ENCODE results near the gene NABP2.
"Not testable (repeated sequence)": the region's sequence is repeated elsewhere in the genome, so short reads cannot be mapped to it uniquely, and the experiment has no call there.

Gene NABP2

DNA sequence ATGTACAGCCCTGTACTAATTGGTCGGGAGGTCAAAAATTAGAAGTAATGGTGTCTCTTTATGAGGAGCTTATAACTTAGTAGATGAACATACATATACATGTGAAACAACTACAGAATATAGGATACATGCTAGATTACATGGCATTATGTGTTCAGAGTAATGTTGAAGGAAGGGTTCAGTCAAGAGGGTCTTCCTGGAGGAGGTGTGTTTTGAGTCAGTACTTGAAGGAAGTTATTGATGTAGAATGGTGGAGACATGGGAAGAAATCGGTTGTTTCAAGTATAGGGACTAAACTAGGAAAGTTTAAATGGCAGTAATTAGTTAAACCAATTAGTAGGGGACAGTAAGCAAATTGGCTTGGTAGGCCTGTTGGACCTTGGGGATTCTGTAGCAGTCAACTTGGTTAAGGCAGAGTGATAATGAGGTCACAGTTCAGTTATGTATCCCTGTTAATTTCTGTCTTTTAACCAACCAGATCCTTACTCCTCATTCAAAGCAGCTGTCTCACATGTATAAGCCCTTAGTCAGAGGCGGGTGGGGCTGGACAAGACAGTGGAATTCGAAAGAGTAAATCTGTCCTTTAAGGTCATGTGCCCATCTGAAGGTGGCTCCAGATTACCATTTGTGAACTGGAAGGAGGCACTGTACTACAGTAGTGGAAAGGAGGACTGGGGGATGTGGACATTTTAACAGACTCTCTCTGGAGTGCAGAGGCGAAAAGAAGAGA lies 37.5 kb downstream of the NABP2 start:
- Histone ChIP-seq H3K4ac (ENCODE audit: low read depth, low read length) (no peak overlapping the region), H2BK5ac (ENCODE audit: low read length) (no peak overlapping the region), H3K27ac (ENCODE audit: low read depth, low read length) (no peak overlapping the region)

DNA sequence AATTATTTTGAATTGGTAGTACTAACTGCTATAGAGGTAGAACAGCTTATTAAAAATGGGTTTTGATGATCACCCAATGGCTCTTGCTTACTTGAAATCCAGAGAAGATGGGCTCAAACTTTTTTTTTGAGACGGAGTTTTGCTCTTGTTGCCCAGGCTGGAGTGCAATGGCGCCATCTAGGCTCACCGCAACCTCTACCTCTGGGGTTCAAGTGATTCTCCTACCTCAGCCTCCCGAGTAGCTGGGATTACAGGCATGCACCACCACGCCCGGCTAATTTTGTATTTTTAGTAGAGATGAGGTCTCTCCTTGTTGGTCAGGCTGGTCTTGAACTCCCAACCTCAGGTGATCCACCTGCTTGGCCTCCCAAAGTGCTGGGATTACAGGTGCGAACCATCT lies 38.8 kb downstream of the NABP2 start:
- not testable (repeated sequence) for H3K56ac ChIP-seq (ENCODE audit: low read length); H2BK15ac ChIP-seq (replicated peaks; ENCODE audit: low read depth); H4K8ac ChIP-seq (ENCODE audit: low read depth, low read length); H3K27ac ChIP-seq (ENCODE audit: low read depth, low read length); H2AK5ac ChIP-seq (ENCODE audit: low read length); H3K4me2 ChIP-seq (ENCODE audit: low read length); H3K36me3 ChIP-seq (ENCODE audit: control insufficient read depth, insufficient read depth, low read length); H2BK120ac ChIP-seq (ENCODE audit: low read depth, low read length); H3K79me1 ChIP-seq (ENCODE audit: low read length); H3K27me3 ChIP-seq (ENCODE audit: insufficient read depth, low read length, poor library complexity); H3K4me3 ChIP-seq (ENCODE audit: low read length); H3K4ac ChIP-seq (ENCODE audit: low read depth, low read length); DNase-seq; H3K4me1 ChIP-seq (ENCODE audit: control insufficient read depth, low read depth, low read length); H3K79me2 ChIP-seq (ENCODE audit: control insufficient read depth, insufficient read depth, low read length); H3K23ac ChIP-seq (ENCODE audit: low read length); H3K18ac ChIP-seq (ENCODE audit: low read length); H4K5ac ChIP-seq (ENCODE audit: low read length); H2BK5ac ChIP-seq (ENCODE audit: low read length); H3K9ac ChIP-seq (ENCODE audit: low read length)
- WGBS (ENCODE audit: extremely low coverage, insufficient coverage, low lambda C conversion rate), result no CpG with 5 or more reads among the region's 7 CpGs

More for the DNA sequence above, 37.5 kb downstream of the NABP2 start:
- peak; percentile 62 for DNase-seq
- H2BK15ac ChIP-seq (replicated peaks; ENCODE audit: low read depth), result no peak overlapping the region
- H3K23ac ChIP-seq (ENCODE audit: low read length), result no peak overlapping the region
- H3K36me3 ChIP-seq (ENCODE audit: control insufficient read depth, insufficient read depth, low read length), result no peaks in the 10 kb centered on the region
- no peak overlapping the region for H3K9ac ChIP-seq (ENCODE audit: low read length)
- no peak overlapping the region for H3K18ac ChIP-seq (ENCODE audit: low read length)
- no peak overlapping the region for H2BK120ac ChIP-seq (ENCODE audit: low read depth, low read length)
- 100% methylated on average over 1 of the region's 5 CpGs for WGBS (ENCODE audit: extremely low coverage, insufficient coverage, low lambda C conversion rate)
- no peak overlapping the region for H3K4me3 ChIP-seq (ENCODE audit: low read length)
- no peak overlapping the region for H2AK5ac ChIP-seq (ENCODE audit: low read length)
- no peak overlapping the region for H3K56ac ChIP-seq (ENCODE audit: low read length)
- no peak overlapping the region for H3K4me2 ChIP-seq (ENCODE audit: low read length)
- peaks cover 4% of the 10 kb centered on the region for H3K4me1 ChIP-seq (ENCODE audit: control insufficient read depth, low read depth, low read length)
- no peaks in the 10 kb centered on the region for H3K79me2 ChIP-seq (ENCODE audit: control insufficient read depth, insufficient read depth, low read length)
- H3K27me3 ChIP-seq (ENCODE audit: insufficient read depth, low read length, poor library complexity), result no peaks in the 10 kb centered on the region
- no peak overlapping the region for H4K5ac ChIP-seq (ENCODE audit: low read length)
- H4K8ac ChIP-seq (ENCODE audit: low read depth, low read length), result no peak overlapping the region
- peaks cover 5% of the 10 kb centered on the region for H3K79me1 ChIP-seq (ENCODE audit: low read length)

DNA sequence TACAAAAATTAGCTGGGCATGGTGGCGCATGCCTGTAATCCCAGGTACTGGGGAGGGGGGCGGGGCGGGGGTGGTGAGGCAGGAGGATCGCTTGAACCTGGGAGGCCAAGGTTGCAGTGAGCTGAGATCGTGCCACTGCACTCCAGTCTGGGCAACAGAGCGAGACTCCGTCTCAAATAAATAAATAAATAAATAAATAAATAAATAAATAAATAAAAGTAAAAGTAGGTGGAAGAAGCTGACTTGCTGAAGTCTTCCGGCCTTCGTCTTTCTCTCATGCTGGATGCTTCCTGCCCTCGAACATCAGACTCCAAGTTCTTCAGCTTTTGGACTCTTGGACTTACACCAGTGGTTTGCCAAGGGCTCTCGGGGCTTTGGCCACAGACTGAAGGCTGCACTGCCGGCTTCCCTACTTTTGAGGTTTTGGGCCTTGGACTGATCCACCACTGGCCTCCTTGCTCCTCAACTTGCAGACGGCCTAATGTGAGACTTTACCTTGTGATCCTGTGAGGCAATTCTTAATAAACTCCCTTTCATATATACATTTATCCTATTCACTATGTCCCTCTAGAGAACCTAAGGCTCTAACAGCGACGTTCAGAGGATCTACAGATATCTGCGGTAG lies 42.0 kb downstream of the NABP2 start:
- Histone ChIP-seq H3K4me3 (ENCODE audit: low read length) (peak overlapping the region; percentile 73), H3K9ac (ENCODE audit: low read length) (peak overlapping the region; percentile 92), H3K4me2 (ENCODE audit: low read length) (peak overlapping the region; percentile 68), H3K56ac (ENCODE audit: low read length) (peak overlapping the region; percentile 97)
- H4K5ac ChIP-seq (ENCODE audit: low read length); H3K23ac ChIP-seq (ENCODE audit: low read length); DNase-seq; H3K27me3 ChIP-seq (ENCODE audit: insufficient read depth, low read length, poor library complexity); H3K18ac ChIP-seq (ENCODE audit: low read length); H3K79me2 ChIP-seq (ENCODE audit: control insufficient read depth, insufficient read depth, low read length); H3K27ac ChIP-seq (ENCODE audit: low read depth, low read length); H3K36me3 ChIP-seq (ENCODE audit: control insufficient read depth, insufficient read depth, low read length); H3K79me1 ChIP-seq (ENCODE audit: low read length); H2BK120ac ChIP-seq (ENCODE audit: low read depth, low read length); H2BK15ac ChIP-seq (replicated peaks; ENCODE audit: low read depth); H2AK5ac ChIP-seq (ENCODE audit: low read length); H3K4ac ChIP-seq (ENCODE audit: low read depth, low read length); H2BK5ac ChIP-seq (ENCODE audit: low read length); H4K8ac ChIP-seq (ENCODE audit: low read depth, low read length); H3K4me1 ChIP-seq (ENCODE audit: control insufficient read depth, low read depth, low read length): not testable (repeated sequence)
- no CpG with 5 or more reads among the region's 16 CpGs for WGBS (ENCODE audit: extremely low coverage, insufficient coverage, low lambda C conversion rate)

DNA sequence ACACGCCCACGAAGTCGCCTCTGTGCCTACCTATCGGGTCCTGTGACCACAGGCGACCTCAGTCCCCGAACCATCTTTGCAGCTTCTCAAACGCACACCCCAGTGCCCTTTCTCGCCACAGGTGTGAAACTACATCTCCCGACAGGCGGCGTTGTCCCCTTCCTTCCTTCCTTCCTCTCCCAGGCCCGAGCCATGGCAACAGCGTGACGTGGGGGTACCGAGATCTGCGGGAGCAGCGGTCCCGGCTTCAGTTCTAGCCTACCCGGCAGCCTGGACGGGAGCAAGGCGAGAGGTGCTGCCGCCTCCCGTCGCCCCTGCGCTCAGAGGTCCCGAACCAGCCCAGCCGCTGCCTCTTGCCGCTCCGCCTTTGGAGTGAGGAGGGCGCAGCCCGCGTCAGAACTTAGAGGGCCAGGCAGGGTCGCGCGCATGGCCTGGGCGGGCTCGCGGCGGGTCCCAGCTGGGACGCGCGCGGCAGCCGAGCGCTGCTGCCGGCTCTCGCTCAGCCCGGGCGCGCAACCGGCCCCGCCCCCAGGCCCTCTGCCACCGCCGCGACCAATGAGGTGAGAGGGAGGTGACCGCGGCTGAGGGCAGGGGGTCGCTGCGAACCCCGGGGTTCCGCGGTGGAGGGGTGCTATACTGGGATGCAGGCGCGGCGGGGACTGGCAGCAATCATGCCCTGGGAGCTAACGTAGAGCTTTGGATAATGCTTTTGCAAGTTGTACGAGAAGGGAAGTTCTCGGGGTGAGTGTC lies 42.7 kb downstream of the NABP2 start, which contains the start of gene COQ10A:
TSS of gene COQ10A (plus strand) at position 250 of the 750 bp plus-strand sequence. CDS start at position 427, 177 bp downstream.
- Histone ChIP-seq H4K5ac (ENCODE audit: low read length) (no peak within 1 kb of the TSS), H3K4me3 (ENCODE audit: low read length) (peak within 1 kb of the TSS; percentile 73), H3K4ac (ENCODE audit: low read depth, low read length) (no peak within 1 kb of the TSS), H3K27me3 (ENCODE audit: insufficient read depth, low read length, poor library complexity) (no peaks in the 10 kb centered on the region), H3K27ac (ENCODE audit: low read depth, low read length) (peak within 1 kb of the TSS; percentile 68), H3K79me2 (ENCODE audit: control insufficient read depth, insufficient read depth, low read length) (no peaks in the 10 kb centered on the region), H3K4me2 (ENCODE audit: low read length) (peak within 1 kb of the TSS; percentile 68), H3K9ac (ENCODE audit: low read length) (peak within 1 kb of the TSS; percentile 92), H4K8ac (ENCODE audit: low read depth, low read length) (no peak within 1 kb of the TSS), H3K23ac (ENCODE audit: low read length) (no peak within 1 kb of the TSS), H3K18ac (ENCODE audit: low read length) (no peak within 1 kb of the TSS), H3K56ac (ENCODE audit: low read length) (peak within 1 kb of the TSS; percentile 97), H2BK15ac (replicated peaks; ENCODE audit: low read depth) (no peak within 1 kb of the TSS), H2BK120ac (ENCODE audit: low read depth, low read length) (no peak within 1 kb of the TSS), H3K4me1 (ENCODE audit: control insufficient read depth, low read depth, low read length) (no peaks in the 10 kb centered on the region), H3K79me1 (ENCODE audit: low read length) (no peaks in the 10 kb centered on the region), H2AK5ac (ENCODE audit: low read length) (no peak within 1 kb of the TSS), H3K36me3 (ENCODE audit: control insufficient read depth, insufficient read depth, low read length) (no peaks in the 10 kb centered on the region), H2BK5ac (ENCODE audit: low read length) (peak within 1 kb of the TSS; percentile 48)
- peak; percentile 96 for DNase-seq
- WGBS (ENCODE audit: extremely low coverage, insufficient coverage, low lambda C conversion rate), result no CpG with 5 or more reads among the region's 68 CpGs

DNA sequence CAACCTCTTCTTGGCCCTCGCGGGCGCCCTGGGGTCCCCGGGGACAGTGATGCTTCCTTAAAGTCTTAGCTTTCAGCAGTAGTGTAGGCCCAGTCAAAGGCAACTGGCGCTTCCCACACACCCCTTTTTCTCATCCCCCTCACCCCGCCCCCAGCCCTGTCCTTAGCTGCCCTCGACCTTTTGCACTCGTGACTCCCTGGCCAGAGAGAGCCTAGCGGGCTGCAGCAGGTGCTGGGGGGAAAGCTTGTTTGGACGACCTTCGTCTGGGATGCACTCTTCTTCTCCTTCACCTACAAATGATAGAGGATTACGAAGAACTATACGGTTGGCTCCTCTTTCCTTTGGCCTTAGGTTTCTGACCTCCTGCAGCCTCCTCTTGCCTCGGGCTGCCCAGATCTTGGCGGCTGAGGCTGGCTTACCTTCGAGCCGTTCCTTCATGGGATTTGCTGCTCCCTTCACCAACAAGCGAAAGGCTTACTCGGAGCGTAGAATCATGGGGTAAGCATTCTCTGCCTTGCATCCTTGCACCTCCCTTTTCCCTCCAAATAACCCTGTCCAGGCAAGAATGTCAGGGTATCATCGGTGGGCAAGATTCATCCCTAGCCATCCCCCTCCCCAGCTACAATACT lies 43.4 kb downstream of the NABP2 start:
- Histone ChIP-seq H3K79me2 (ENCODE audit: control insufficient read depth, insufficient read depth, low read length) (no peaks in the 10 kb centered on the region), H3K36me3 (ENCODE audit: control insufficient read depth, insufficient read depth, low read length) (no peaks in the 10 kb centered on the region), H2BK15ac (replicated peaks; ENCODE audit: low read depth) (no peak overlapping the region), H3K4me3 (ENCODE audit: low read length) (peak overlapping the region; percentile 28), H3K4me1 (ENCODE audit: control insufficient read depth, low read depth, low read length) (no peaks in the 10 kb centered on the region), H2BK120ac (ENCODE audit: low read depth, low read length) (no peak overlapping the region), H2BK5ac (ENCODE audit: low read length) (no peak overlapping the region), H3K23ac (ENCODE audit: low read length) (no peak overlapping the region), H4K5ac (ENCODE audit: low read length) (no peak overlapping the region), H3K18ac (ENCODE audit: low read length) (no peak overlapping the region), H4K8ac (ENCODE audit: low read depth, low read length) (no peak overlapping the region), H3K4me2 (ENCODE audit: low read length) (peak overlapping the region; percentile 20), H3K27ac (ENCODE audit: low read depth, low read length) (no peak overlapping the region), H3K56ac (ENCODE audit: low read length) (peak overlapping the region; percentile 47), H2AK5ac (ENCODE audit: low read length) (no peak overlapping the region), H3K79me1 (ENCODE audit: low read length) (no peaks in the 10 kb centered on the region), H3K4ac (ENCODE audit: low read depth, low read length) (no peak overlapping the region), H3K9ac (ENCODE audit: low read length) (peak overlapping the region; percentile 33), H3K27me3 (ENCODE audit: insufficient read depth, low read length, poor library complexity) (no peaks in the 10 kb centered on the region)
- peak; percentile 40 for DNase-seq
- WGBS (ENCODE audit: extremely low coverage, insufficient coverage, low lambda C conversion rate), result no CpG with 5 or more reads among the region's 21 CpGs

All from mesendoderm (in vitro differentiated cells).